GM12873 (cell line): ENCODE results near the gene DAAM2.

ENCODE experiments used
- CTCF ChIP-seq: IDR thresholded peaks from 2 replicates; pipeline ENCODE4 v1.5.1; 2012; ENCODE audit warnings: low read depth, mild to moderate bottlenecking, moderate library complexity, low read length, control low read depth; ENCODE audit not compliant: insufficient read depth; ENCODE audit errors: missing control alignments

DAAM2 gene

GRCh38 chr6:39790772-39791171, 1.4 kb upstream of the DAAM2 start:
- TF ChIP-seq CTCF: no peak

DNA sequence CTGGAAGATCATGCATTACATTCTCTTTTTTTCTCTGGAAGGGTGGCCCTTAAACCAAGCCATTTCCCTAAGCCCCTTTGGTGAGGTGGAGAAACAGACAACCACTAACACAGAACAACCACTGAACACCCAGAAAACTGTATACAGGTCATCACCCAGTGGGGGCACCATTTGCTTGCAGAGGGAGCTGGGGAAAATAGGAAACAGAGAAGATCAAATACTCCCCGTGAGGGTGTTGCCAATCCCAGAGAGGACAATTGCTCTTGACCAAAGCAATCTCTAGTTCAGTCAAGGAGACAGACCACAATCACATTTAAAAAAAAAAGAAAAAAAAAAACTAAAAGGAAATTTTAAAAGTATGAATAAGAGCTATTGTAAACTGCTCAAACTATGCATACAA, 865 bp upstream of the DAAM2 start:
- peak; percentile 20 for TF ChIP-seq CTCF

DNA sequence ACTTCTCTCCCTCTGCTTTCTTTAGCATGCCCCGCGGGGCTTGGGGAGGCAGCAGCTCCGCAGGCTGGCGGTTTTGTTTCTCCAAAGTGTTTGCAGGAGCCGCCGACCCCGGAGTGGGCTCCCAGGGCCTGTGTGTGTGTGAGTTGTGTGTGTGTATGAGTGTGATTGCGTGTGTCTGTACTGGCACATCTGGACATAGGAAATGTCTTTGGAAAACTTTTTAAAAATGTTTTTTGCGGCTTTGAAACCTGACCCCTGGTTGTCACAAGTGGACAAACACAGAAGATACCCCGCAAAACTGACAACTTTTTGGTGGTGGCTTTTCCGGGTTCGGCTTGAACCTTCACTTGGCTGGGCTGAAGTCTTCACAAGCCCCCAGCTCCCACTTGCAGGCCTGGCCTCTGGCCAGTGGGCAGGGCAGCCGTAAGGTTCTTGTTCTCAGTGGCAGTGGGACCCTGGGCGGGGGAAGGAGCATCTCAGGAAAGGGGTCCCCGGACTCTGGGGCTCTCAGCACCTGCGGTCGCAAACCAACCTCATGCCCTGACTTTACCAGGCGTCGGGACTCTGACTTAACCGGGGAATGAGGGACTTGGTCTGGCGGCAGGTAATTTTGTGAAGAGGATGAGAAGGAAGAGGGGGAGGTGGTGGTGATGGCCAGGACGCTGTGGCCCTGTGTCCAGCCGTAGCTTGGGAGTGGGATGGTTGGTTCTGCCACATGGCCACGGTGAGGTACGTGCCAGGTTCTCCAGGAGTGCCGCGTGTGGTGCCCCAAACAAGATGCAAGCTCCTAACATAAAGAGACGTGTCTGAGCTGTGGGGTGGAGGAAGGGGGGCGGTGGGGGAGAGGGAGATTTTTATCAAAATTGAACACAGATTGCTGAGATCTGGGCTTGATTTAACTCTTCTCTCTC, 619 bp downstream of the DAAM2 start:
- TF ChIP-seq CTCF: no peak

DNA sequence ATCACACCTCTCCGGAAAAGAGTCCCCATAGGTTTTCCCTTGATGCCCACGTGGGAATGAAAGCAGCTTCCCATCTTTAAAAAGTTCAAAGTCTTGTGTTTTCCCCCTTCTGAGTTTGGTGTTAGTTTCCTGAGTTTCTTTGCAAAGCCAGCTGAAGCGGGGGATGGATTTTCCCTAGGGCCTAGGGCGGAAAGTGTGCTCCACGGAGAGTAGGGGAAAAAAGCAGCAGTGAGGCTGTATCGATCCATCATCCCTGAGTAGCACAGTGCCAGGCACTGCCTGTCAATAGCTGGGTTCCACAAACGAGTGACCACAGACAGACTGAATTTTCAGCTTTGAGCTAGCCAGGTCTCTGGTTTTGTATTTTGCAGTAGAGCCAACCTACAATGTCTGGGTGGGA, 1.3 kb downstream of the DAAM2 start:
- no peak for TF ChIP-seq CTCF

DNA sequence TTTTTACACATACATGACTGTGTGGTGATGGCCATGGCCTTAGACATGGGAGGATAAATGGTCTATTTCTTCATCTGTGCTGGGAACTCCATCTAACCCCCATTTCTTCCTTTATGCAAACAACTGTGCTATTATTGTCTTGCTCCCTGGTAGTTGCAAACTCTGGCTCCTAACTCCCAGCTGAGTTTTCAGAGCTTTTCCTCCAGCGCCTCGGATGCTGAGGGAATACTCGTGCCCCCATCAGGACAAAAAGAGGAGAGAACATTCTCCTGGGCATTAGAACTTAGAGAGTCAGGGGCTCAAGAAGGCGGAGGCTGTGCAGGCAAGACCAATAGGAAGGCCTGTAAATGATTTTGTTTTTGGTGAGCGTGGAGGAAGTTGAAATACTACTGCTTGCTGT, 2.1 kb downstream of the DAAM2 start:
- TF ChIP-seq CTCF: no peak

- no peak for TF ChIP-seq CTCF
Measured at GRCh38 chr6:39797751-39798150, 5.6 kb downstream of the DAAM2 start.

- no peak for TF ChIP-seq CTCF
Measured at GRCh38 chr6:39800034-39801032, 8.2 kb downstream of the DAAM2 start.
